ENCODE data around the gene BMP4.
A peak's percentile ranks its signal among the peaks of the same experiment; 100 is the strongest.

Gene BMP4

GRCh38 chr14:53943751-53944083 lies 12.9 kb downstream of the BMP4 start:
- DNase-seq: no peak

- no peak for DNase-seq
Measured at GRCh38 chr14:53942970-53943750, 13.5 kb downstream of the BMP4 start.

GRCh38 chr14:53938136-53938837 lies 18.3 kb downstream of the BMP4 start:
- no peak for DNase-seq

GRCh38 chr14:53934778-53935414 lies 21.7 kb downstream of the BMP4 start:
- DNase-seq: no peak

GRCh38 chr14:53932966-53933365 lies 23.7 kb downstream of the BMP4 start:
- no peak for DNase-seq

GRCh38 chr14:53929871-53930715 lies 26.5 kb downstream of the BMP4 start:
- peak; percentile 23 to 51 for DNase-seq

- no peak for DNase-seq
Measured at GRCh38 chr14:53927171-53927570, 29.5 kb downstream of the BMP4 start.

- DNase-seq: no peak
Measured at GRCh38 chr14:53925201-53925766, 31.3 kb downstream of the BMP4 start.

- DNase-seq: no peak
Measured at GRCh38 chr14:53924753-53925152, 31.9 kb downstream of the BMP4 start.

GRCh38 chr14:53921027-53921426 lies 35.6 kb downstream of the BMP4 start:
- no peak for DNase-seq

GRCh38 chr14:53916239-53916638 lies 40.4 kb downstream of the BMP4 start:
- DNase-seq: no peak

- DNase-seq: no peak
Measured at GRCh38 chr14:53915364-53916014, 41.1 kb downstream of the BMP4 start.

GRCh38 chr14:53912021-53912420 lies 44.6 kb downstream of the BMP4 start:
- peak in 1 of 2 experiments; percentile 36 for DNase-seq

- DNase-seq: no peak
Measured at GRCh38 chr14:53908416-53908815, 48.2 kb downstream of the BMP4 start.

- no peak for DNase-seq
Measured at GRCh38 chr14:53902307-53902706, 54.3 kb downstream of the BMP4 start.

- no peak for DNase-seq
Measured at GRCh38 chr14:53900499-53900898, 56.1 kb downstream of the BMP4 start.
